MM.1S (cell line): Measurements from ENCODE around the gene ARHGAP35.

Experiments
- DNase-seq: peaks from one replicate; pipeline ENCODE4 v3.0.0-alpha.2; 2015
- H2AFZ ChIP-seq: fragments of 300-600 bp; sonication (generic); 2 replicates; pipeline ENCODE4 v1.6.0; 2016; ENCODE audit warnings: antibody characterized with exemption, low read length
- H3F3A ChIP-seq: fragments of 300-600 bp; sonication (generic); 2 replicates; pipeline ENCODE4 v1.6.1; 2016; ENCODE audit warnings: mild to moderate bottlenecking, antibody characterized with exemption, low read length, moderate library complexity, mixed read lengths; ENCODE audit not compliant: insufficient read depth
- H3K27ac ChIP-seq: fragments of 300-600 bp; sonication (generic); 2 replicates; pipeline ENCODE4 v1.5.1; 2016; ENCODE audit warnings: mild to moderate bottlenecking, low read length
- H3K27me3 ChIP-seq: fragments of 300-600 bp; sonication (generic); replicated peaks from 2 replicates; pipeline ENCODE4 v1.6.0; 2016; ENCODE audit warnings: low read length; ENCODE audit not compliant: insufficient read depth
- H3K36me3 ChIP-seq: fragments of 300-600 bp; sonication (generic); replicated peaks from 2 replicates; pipeline ENCODE4 v1.6.1; 2016; ENCODE audit warnings: mild to moderate bottlenecking, low read length, mixed read lengths; ENCODE audit not compliant: insufficient read depth
- H3K4me1 ChIP-seq: fragments of 300-600 bp; sonication (generic); 2 replicates; pipeline ENCODE4 v1.6.1; 2016; ENCODE audit warnings: low read length, mixed read lengths
- H3K4me2 ChIP-seq: fragments of 300-600 bp; sonication (generic); 2 replicates; pipeline ENCODE4 v1.6.0; 2016; ENCODE audit warnings: low read depth, low read length
- H3K4me3 ChIP-seq: fragments of 300-600 bp; sonication (generic); 2 replicates; pipeline ENCODE4 v1.5.1; 2016; ENCODE audit warnings: low read length, mixed read lengths
- H3K79me2 ChIP-seq: fragments of 300-600 bp; sonication (generic); 2 replicates; pipeline ENCODE4 v1.6.1; 2016; ENCODE audit warnings: mixed run types, low read length, mixed read lengths
- H3K9ac ChIP-seq: fragments of 300-600 bp; sonication (generic); 2 replicates; pipeline ENCODE4 v1.6.1; 2016; ENCODE audit warnings: low read length, mixed read lengths
- H3K9me2 ChIP-seq: fragments of 300-600 bp; sonication (generic); replicated peaks from 2 replicates; pipeline ENCODE4 v1.6.1; 2016; ENCODE audit warnings: mild to moderate bottlenecking, low read length, mixed read lengths; ENCODE audit not compliant: insufficient read depth
- H3K9me3 ChIP-seq: fragments of 300-600 bp; sonication (generic); replicated peaks from 2 replicates; pipeline ENCODE4 v1.6.1; 2016; ENCODE audit warnings: mild to moderate bottlenecking, low read length, mixed read lengths; ENCODE audit not compliant: insufficient read depth
- H4K20me1 ChIP-seq: fragments of 300-600 bp; sonication (generic); 2 replicates; pipeline ENCODE4 v1.6.1; 2016; ENCODE audit warnings: mild to moderate bottlenecking, low read length, moderate library complexity, mixed read lengths; ENCODE audit not compliant: insufficient read depth
- CTCF ChIP-seq: fragments of 300-600 bp; sonication (generic); IDR thresholded peaks from 2 replicates; pipeline ENCODE4 v1.5.1; 2016; ENCODE audit warnings: antibody characterized with exemption, low read length, mixed read lengths
- EZH2 ChIP-seq: fragments of 300-600 bp; sonication (generic); optimal IDR thresholded peaks from 2 replicates; pipeline ENCODE3; 2017; ENCODE audit warnings: low read depth, mild to moderate bottlenecking, antibody characterized with exemption, low read length, mixed read lengths
- EZH2phosphoT487 ChIP-seq: fragments of 300-600 bp; sonication (generic); IDR thresholded peaks from 2 replicates; pipeline ENCODE4 v1.6.1; 2018; ENCODE audit warnings: antibody characterized with exemption, low read length

ARHGAP35 gene

DNA sequence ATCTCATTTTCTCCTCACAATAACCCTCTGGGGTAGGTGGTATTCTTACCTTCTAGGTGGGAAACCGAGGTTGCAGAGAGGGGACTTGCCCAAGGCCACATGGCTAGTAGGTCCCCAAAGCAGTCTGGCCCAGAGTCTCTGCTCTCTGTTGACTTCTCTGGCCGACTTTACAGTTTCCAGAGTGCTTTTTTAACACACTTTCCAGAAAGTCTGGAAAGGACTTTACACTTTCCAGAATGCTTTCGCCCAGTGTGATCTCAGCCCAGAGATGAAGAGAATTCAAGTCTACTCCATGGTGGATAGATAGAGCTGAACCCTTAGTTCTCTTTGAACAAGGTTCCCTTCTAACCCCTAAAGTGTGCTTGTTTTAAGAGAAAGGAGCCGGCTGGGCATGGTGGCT lies 12.2 kb downstream of the ARHGAP35 start:
- no peak overlapping the region for H3K4me2 ChIP-seq
- H3K27me3 ChIP-seq = no peaks in the 10 kb centered on the region
- no peaks in the 10 kb centered on the region for H3K36me3 ChIP-seq
- no peaks in the 10 kb centered on the region for H3K4me1 ChIP-seq
- H3K9me3 ChIP-seq = no peaks in the 10 kb centered on the region
- H3K9me2 ChIP-seq = no peaks in the 10 kb centered on the region
- no peak overlapping the region for H3K4me3 ChIP-seq
- DNase-seq = no peak
- no peak overlapping the region for H3K27ac ChIP-seq
- peaks cover 34% of the 10 kb centered on the region for H3K79me2 ChIP-seq
- no peak overlapping the region for H3K9ac ChIP-seq
- no peaks in the 10 kb centered on the region for H3F3A ChIP-seq
- H4K20me1 ChIP-seq = no peaks in the 10 kb centered on the region
- H2AFZ ChIP-seq = no peak overlapping the region
- TF ChIP-seq EZH2 (no peak), EZH2phosphoT487 (no peak), CTCF (no peak)

- Histone ChIP-seq H3K9me3 (no peaks in the 10 kb centered on the region), H3K4me2 (no peak overlapping the region), H3K27me3 (no peaks in the 10 kb centered on the region), H3K9ac (no peak overlapping the region), H3K9me2 (no peaks in the 10 kb centered on the region), H3K4me3 (no peak overlapping the region), H3F3A (no peaks in the 10 kb centered on the region), H4K20me1 (no peaks in the 10 kb centered on the region), H2AFZ (no peak overlapping the region), H3K36me3 (no peaks in the 10 kb centered on the region), H3K27ac (no peak overlapping the region), H3K79me2 (peaks cover 15% of the 10 kb centered on the region), H3K4me1 (no peaks in the 10 kb centered on the region)
- no peak for TF ChIP-seq EZH2phosphoT487
- TF ChIP-seq CTCF = no peak
- no peak for TF ChIP-seq EZH2
- DNase-seq = no peak
These were observed 14.4 kb downstream of the ARHGAP35 start for GRCh38 chr19:46875234-46875633.

DNA sequence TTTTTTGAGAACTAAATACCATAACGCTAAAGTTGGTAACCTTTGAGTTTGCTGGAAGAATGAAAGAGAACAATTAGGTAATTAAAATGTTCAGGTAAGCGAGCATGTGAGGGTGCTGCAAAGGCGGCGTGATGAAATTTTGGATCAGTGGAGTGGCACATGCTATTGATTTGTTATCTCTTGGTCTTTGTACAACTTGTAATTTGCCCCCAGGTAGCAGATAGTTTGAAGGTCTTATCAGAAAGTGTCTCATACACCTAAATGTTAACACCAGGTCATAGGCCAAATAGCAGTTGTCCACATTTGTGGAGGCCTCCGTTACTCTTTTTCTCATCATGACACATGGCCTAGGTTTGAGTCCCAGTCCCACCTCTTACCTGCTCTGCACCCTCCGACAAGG lies 14.9 kb downstream of the ARHGAP35 start:
- Histone ChIP-seq H3K36me3 (no peaks in the 10 kb centered on the region), H3K9me3 (no peaks in the 10 kb centered on the region), H4K20me1 (no peaks in the 10 kb centered on the region), H3K4me1 (no peaks in the 10 kb centered on the region), H3K79me2 (peaks cover 12% of the 10 kb centered on the region), H3K9me2 (no peaks in the 10 kb centered on the region), H3K4me2 (no peak overlapping the region), H3K27ac (no peak overlapping the region), H3K4me3 (no peak overlapping the region), H2AFZ (no peak overlapping the region), H3K27me3 (no peaks in the 10 kb centered on the region), H3F3A (no peaks in the 10 kb centered on the region), H3K9ac (no peak overlapping the region)
- TF ChIP-seq CTCF = no peak
- DNase-seq = no peak
